Measurements from ENCODE around the gene TSNAX. TPM values are rescaled to one million over a fixed set of nuclear protein-coding genes. Genes with fewer than 3 reads are reported as not detected.

Gene TSNAX
- total RNA-seq, 2 experiments from 2014 or later = 33.5 to 35.7 TPM

- H3K9me3 ChIP-seq (ENCODE audit: control insufficient read depth in 1 of 2, insufficient read depth in 1 of 2, low read length in 2 of 2) = no peaks in the 10 kb centered on the region
- ChIA-PET POLR2A (no interaction called here), CTCF (no interaction called here)
- intact Hi-C loops (cut with DNase I, micrococcal nuclease) = loop anchor here (1.0 to 5.0 kb wide), 3 partner anchors 128 to 193 kb away; partner anchors contain the start of gene EGLN1 (in 1 of the 2)
- peak; percentile 71 for ATAC-seq (ENCODE audit: poor library complexity)
- H3K4me3 ChIP-seq (ENCODE audit: low read length) = no peak overlapping the region
- no peaks in the 10 kb centered on the region for H3K4me1 ChIP-seq (ENCODE audit: insufficient read depth, low read length)
- no peak overlapping the region for H3K27ac Mint-ChIP-seq
- no peak overlapping the region for H3K4me3 Mint-ChIP-seq
- no peaks in the 10 kb centered on the region for H3K9me3 Mint-ChIP-seq
- peak in 7 of 14 experiments; percentile 3 to 62 (median 27) for DNase-seq
- no peak overlapping the region for H3K27ac ChIP-seq (ENCODE audit: low read depth in 1 of 2, low read length in 2 of 2)
- peaks cover 75% of the 10 kb centered on the region for H3K36me3 Mint-ChIP-seq (ENCODE audit: low read depth)
- no peaks in the 10 kb centered on the region for H3K27me3 ChIP-seq (ENCODE audit: control insufficient read depth in 1 of 2, insufficient read depth in 2 of 2, low read length in 2 of 2)
- H3K36me3 ChIP-seq (ENCODE audit: insufficient read depth, low read length) = peaks cover 19% of the 10 kb centered on the region
- H3K27me3 Mint-ChIP-seq = no peaks in the 10 kb centered on the region
- TF ChIP-seq CTCF (IDR thresholded peaks at IDR 0.05) = peak; percentile 53
- peaks cover 36% of the 10 kb centered on the region for H3K4me1 Mint-ChIP-seq (ENCODE audit: low read depth)
These were observed 21.9 kb downstream of the TSNAX start for GRCh38 chr1:231550448-231550781.

- no peak for TF ChIP-seq CTCF (IDR thresholded peaks at IDR 0.05)
- Mint-ChIP-seq H3K27me3 (no peaks in the 10 kb centered on the region), H3K4me1 (ENCODE audit: low read depth) (peaks cover 50% of the 10 kb centered on the region), H3K4me3 (no peak overlapping the region), H3K27ac (no peak overlapping the region), H3K36me3 (ENCODE audit: low read depth) (peaks cover 53% of the 10 kb centered on the region), H3K9me3 (no peaks in the 10 kb centered on the region)
- ChIA-PET CTCF (no interaction called here), POLR2A (no interaction called here)
- H3K36me3 ChIP-seq (ENCODE audit: insufficient read depth, low read length) = peaks cover 9% of the 10 kb centered on the region
- H3K4me3 ChIP-seq (ENCODE audit: low read length) = no peak overlapping the region
- no peak overlapping the region for H3K27ac ChIP-seq (ENCODE audit: low read depth in 1 of 2, low read length in 2 of 2)
- peaks cover 4% of the 10 kb centered on the region for H3K4me1 ChIP-seq (ENCODE audit: insufficient read depth, low read length)
- no peaks in the 10 kb centered on the region for H3K9me3 ChIP-seq (ENCODE audit: control insufficient read depth in 1 of 2, insufficient read depth in 1 of 2, low read length in 2 of 2)
- no peak for DNase-seq
- intact Hi-C loops (cut with DNase I, micrococcal nuclease) = loop anchor here in 1 of 2 experiments (5.0 kb wide), 1 partner anchor 196 kb away; no protein-coding TSS in a partner anchor
- no peaks in the 10 kb centered on the region for H3K27me3 ChIP-seq (ENCODE audit: control insufficient read depth in 1 of 2, insufficient read depth in 2 of 2, low read length in 2 of 2)
- no peak for ATAC-seq (ENCODE audit: poor library complexity)
These were observed 24.9 kb downstream of the TSNAX start for GRCh38 chr1:231553320-231553719.

DNA sequence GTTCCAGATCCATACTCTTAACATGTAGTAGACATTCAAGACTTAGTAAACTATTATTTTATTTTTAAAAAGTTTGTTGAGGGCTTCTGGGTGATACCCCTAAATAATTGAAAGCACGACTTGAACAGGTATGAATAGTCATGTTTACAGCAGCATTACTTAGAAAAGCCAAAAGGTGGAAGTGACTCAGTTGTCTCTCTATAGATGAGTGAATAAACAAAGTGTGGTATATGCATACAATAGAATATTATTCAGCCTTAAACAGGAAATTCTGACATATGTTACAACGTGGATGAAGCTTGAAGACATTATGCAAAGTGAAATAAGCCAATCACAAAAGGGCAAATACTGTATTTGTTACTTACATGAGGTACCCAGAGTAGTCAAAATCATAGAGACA, 26.5 kb downstream of the TSNAX start:
- Mint-ChIP-seq H3K9me3 (no peaks in the 10 kb centered on the region), H3K36me3 (ENCODE audit: low read depth) (peaks cover 45% of the 10 kb centered on the region), H3K27me3 (no peaks in the 10 kb centered on the region), H3K4me3 (no peak overlapping the region), H3K4me1 (ENCODE audit: low read depth) (peaks cover 50% of the 10 kb centered on the region), H3K27ac (peak overlapping the region; percentile 8)
- Histone ChIP-seq H3K36me3 (ENCODE audit: insufficient read depth, low read length) (no peaks in the 10 kb centered on the region), H3K4me1 (ENCODE audit: insufficient read depth, low read length) (peaks cover 4% of the 10 kb centered on the region), H3K27me3 (ENCODE audit: control insufficient read depth in 1 of 2, insufficient read depth in 2 of 2, low read length in 2 of 2) (no peaks in the 10 kb centered on the region), H3K4me3 (ENCODE audit: low read length) (no peak overlapping the region), H3K27ac (ENCODE audit: low read depth in 1 of 2, low read length in 2 of 2) (no peak overlapping the region), H3K9me3 (ENCODE audit: control insufficient read depth in 1 of 2, insufficient read depth in 1 of 2, low read length in 2 of 2) (no peaks in the 10 kb centered on the region)
- TF ChIP-seq CTCF (IDR thresholded peaks at IDR 0.05) = no peak
- CTCF ChIA-PET = interaction anchor here (0.7 kb wide), 1 partner anchor 25 kb away, joined by 3 read pairs; no protein-coding TSS in a partner anchor
- POLR2A ChIA-PET = no interaction called here
- intact Hi-C loops (cut with DNase I, micrococcal nuclease) = loop anchor here in 1 of 2 experiments (5.0 kb wide), 1 partner anchor 198 kb away; no protein-coding TSS in a partner anchor
- no peak for ATAC-seq (ENCODE audit: poor library complexity)
- DNase-seq = no peak
